GM19328 (cell line): ENCODE results near the gene CATSPERB.
"Not testable (repeated sequence)": the region's sequence is repeated elsewhere in the genome, so short reads cannot be mapped to it uniquely, and the experiment has no call there.

ENCODE experiments used
- ATAC-seq: cut with Tn5 transposase; IDR thresholded peaks from one replicate; pipeline ENCODE4 v1.9.1; 2021; ENCODE audit warnings: mild to moderate bottlenecking, moderate library complexity; ENCODE audit not compliant: unreplicated experiment

Gene CATSPERB

GRCh38 chr14:91586410-91586809 is 145.5 kb downstream of the CATSPERB start:
- ATAC-seq = no peak

- no peak for ATAC-seq
Measured at GRCh38 chr14:91585856-91586255, 146.0 kb downstream of the CATSPERB start.

DNA sequence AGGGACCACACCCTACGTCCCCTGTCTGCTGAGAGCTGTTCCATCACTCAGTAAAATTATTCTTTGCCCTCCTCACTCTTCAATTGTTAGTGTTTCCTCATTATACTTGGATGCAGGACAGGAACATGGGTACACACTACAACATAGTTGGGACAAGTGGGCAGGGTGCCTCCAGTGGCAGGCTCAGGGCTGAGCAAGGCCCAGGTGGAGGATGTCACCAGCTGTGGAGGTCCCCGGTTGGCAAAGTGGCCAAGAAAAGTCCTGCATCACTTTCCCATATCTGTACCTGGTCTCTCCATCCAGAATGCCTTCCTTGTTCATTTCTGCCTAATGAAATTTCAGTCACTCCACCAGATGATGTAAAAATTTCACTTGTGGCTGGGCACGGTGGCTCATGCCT is 149.1 kb downstream of the CATSPERB start:
- no peak for ATAC-seq

DNA sequence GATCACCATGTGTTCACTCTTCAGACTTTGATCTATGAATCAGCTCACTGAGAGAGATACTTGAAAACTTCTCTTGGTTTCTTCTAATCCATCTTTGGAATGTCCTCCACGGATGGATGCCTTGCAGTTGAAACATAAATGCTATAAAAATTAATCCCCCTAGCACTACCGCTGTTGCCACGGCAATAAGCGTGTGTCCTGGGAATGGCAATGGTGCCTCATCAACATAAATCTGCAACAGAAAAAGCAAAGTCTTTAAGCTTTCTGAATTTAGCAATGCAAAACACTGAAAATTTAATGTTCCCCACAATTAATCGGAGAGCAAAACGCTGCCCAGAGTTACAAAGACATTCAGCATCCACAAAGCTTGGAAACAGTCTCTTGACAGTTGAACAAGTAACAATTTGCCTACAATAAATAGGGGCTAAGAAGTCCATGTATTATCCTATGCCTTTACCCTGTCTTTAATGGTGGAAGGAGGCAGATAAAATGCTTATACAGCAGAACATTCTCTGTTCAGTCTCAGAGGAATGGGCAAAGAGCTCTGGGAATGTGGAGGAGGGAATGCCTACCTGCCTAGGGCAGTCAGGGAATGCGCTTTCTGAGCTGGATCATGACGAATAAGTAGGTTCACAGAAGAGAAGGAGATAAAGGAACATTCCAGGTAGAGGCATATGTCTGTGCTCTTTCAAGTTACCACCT is 150.9 kb downstream of the CATSPERB start:
- no peak for ATAC-seq

DNA sequence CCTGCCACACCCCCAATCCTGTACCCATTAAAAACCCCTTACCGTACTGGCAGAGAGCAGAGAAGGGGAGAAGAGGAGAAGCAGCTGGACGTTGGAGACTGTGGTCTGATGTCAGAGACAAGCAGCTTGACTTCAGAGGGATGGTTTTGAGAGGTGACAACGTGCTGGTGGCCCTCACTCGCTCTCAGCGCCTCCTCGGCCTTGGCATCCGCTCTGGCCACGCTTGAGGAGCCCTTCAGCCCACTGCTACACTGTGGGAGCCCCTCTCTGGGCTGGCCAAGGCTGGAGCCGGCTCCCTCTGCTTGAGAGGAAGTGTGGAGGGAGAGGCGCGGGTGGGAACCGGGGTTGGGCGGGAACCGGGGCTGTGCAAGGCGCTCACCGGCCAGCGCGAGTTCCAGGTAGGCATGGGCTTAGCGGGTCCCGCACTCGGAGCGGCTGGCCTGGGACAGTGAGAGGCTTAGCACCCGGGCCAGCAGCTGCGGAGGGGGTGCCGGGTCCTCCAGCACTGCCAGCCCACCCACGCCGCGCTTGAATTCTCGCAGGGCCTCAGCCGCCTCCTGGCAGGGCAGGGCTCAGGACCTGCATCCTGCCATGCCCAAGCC is 154.2 kb downstream of the CATSPERB start:
- no peak for ATAC-seq

DNA sequence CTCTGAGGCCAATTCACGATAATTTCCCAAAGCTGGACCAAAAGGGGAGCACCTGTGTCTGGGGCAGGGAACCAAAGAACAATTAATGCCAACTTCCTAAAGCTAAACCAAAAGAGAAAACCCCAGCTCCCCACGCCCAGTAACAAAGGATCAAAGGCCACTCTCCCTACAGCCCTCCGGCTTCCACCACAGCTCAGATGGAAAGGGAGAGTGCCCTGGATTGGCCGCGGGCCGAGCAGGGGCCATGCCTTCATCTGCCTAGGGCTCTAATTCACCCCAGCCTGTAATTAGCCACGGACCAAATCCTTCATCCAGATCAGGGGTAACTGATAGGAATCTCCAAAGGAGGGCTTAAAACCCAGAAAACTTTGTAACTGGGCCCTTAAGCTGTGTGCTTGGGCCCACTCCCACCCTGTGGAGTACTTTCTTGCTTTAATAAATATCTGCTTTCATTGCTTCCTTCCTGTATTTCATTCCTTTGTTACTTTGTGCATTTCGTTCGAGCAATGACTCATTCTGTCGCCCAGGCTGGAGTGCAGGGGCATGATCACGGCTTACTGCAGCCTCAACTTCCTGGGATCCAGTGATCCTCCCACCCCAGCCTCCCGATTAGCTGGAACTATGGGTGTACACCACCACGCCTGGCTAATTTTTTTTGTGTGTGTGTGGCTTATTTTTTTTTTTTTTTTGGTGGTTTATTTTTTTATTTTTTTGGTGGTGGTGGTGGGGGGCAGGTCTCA is 156.2 kb downstream of the CATSPERB start:
- no peak for ATAC-seq

DNA sequence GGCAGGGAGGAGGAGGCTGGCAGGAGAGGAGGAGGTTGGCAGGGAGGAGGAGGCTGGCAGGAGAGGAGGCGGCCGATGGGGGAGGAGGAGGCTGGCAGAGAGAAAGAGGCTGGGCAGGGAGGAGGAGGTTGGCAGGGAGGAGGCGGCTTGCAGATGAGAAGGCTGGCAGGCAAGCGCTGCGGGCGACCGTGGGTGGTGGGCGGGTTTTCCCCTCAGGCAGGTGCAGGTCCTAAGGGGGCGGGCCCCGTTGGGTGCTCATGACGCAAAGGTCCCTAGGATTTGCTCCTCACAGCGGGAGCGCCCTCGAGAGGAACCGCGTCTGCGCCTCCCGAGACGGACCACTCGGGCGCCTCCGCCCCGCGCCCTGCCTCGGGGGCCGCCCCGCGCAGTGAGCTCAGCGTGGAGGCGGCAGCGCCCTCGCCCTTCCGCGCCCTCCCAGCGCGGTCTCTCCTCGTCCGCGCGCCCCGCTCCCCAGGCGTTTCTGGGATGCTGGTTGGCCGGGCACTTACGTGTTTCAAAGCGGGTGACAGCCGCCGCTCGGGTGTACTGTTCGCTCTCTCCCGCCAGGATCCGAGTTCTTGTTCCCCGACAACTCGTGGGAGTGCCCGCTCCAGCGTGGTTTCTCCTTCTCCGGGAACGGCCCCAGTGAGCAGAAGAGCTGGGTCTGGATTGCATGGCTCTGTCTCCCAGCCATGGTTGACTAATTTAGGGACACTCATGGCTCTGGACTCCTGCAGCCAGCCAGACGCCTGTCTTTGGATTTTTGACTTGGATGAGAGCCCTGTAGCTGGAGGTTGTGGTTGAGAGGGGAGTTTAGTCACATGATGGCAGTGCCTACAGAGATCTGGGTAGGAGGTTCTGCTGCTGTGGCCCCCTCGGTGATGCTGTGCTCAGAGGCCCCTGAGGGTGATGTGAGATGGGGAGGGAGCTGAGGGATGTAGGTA is 157.7 kb downstream of the CATSPERB start:
- ATAC-seq = no peak

DNA sequence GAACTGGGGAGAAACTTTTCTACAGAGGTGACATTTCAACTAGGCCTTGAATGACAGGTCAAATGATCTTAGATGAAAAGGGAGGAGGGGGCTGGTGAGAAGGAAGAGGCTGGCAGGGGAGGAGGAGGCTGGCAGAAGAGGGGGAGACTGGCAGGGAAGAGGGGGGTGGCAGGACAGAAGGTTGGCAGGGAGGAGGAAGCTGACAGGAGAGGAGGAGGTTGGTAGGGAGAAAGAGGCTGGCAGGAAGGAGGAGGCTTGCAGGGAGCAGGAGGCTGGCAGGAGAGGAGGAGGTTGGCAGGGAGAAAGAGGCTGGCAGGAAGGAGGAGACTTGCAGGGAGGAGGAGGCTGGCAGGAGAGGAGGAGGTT is 158.4 kb downstream of the CATSPERB start:
- ATAC-seq = no peak

GRCh38 chr14:91570021-91570420 is 161.9 kb downstream of the CATSPERB start:
- no peak for ATAC-seq

GRCh38 chr14:91569301-91569700 is 162.6 kb downstream of the CATSPERB start:
- no peak for ATAC-seq

DNA sequence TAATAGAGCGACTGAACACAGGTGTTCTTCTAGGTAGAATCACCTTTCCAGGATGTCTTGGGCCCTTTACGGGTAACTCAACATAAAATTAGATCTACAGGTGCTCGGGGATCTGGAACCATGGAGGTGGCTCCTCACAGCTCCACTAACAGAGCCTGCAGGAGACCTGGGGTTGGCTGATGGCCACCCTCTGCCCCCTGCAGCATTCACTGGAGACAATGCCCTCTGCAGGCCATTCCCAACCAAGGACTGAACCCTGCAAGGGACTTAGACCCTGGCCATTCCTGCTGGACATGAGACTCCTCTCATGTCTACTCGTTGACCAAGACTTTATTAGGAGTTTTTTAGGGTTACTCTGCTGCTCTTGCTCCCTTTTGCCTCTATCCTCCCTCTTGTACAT is 163.3 kb downstream of the CATSPERB start:
- no peak for ATAC-seq

DNA sequence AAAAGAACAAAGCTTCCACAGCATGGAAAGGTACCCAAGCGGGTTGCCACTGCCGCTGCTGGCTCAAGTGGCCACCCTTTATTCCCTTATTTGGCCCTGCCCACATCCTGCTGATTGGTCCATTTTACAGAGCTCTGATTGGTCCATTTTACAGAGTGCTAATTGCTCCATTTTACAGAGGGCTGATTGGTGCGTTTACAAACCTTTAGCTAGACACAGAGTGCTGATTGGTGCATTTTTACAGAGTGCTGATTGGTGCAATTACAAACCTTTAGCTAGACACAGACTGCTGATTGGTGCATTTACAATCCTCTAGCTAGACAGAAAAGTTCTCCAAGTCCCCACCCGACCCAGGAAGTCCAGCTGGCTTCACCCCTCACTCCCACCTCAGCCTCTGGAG is 164.1 kb downstream of the CATSPERB start:
- ATAC-seq = not testable (repeated sequence)

GRCh38 chr14:91555531-91555930 is 176.4 kb downstream of the CATSPERB start:
- ATAC-seq = no peak

DNA sequence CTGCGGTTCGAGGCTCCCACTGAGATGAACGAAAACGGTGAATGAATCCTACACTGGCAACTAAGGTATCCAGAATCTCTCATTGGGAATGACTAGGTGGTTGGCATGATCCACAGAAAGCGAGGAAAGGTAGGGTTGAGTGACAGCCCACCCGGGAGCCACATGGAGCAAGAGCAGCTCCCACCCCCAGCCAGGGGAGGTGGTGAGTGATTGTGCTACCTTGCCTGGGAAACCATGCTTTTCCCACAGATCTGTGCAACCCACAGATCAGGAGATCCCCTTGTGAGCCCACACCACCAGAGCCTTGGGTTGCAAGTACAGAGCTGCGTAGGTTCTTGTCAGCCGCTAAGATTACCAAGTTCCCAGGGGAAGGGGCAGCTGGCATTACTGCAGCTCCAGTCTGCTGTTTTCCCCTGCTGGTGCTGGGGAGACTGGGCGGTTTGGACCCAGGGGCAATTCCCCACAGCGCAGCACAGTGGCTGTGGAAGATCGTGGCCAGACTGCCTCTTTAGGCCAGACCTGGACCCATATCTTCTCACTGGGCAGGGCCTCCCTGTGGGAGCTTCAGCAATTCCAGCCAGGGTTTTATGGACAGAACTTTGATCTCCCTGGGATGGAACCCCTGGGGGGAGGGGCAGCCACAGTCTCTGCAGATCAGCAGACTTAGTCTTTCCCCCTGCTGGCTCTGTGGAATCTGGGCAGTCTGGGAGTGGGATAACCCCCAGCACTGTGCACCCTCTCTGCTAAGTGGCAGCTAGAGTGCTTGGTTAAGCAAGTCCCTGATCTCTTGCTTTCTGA is 177.2 kb downstream of the CATSPERB start:
- ATAC-seq = no peak

GRCh38 chr14:91548108-91548507 is 183.8 kb downstream of the CATSPERB start:
- ATAC-seq = no peak

DNA sequence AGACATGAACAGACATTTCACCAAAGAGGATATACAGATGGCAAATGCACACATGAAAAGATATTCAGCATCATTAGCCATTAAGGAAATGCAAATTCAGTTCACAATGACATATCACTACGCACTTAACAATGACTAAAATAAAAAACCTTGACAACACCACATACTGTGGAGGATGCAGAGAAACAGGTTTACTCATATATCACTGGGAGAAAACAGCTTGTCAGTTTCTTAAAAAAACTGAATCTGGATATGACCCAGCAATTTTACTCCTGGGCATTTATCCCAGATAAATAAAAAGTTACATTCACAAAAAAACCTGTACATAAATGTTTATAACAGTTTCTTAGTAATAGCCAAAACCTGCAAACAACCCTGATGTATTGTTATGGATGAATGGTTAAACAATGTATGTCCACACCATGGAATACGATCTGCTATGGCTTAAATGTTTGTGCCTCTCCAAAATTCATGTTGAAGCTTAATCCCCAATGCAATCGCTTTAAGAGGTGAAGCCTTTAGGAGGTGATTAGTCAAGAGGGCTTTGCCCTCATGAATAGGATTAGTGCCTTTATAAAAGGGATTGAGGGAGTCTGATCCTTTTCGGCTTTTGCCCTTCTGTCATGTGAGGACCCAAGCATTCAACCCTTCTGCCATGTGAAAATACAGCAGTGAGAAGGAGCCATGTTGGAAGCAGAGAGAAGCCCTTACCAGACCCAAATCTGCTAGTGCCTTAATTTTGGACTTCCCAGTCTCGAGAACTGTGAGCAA is 185.8 kb downstream of the CATSPERB start:
- ATAC-seq = no peak

DNA sequence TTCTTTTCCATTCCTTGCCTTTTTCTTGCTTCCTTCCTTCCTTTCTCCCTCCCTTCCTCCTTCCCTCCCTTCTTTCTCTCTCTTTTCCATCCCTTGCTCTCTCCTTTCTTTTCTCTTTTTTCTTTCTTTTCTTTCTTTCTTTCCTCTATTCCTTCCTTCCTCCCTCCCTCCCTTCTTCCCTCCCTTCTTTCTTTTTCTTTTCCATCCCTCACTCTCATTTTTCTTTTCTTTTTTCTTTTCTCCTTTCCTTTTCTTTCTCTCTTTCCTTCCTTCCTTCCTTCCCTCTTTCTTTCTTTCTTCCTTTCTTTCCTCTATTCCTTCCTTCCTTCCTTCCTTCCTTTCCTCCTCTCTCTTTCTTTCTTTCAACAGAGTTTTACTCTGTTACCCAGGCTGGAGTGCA is 186.7 kb downstream of the CATSPERB start:
- no peak for ATAC-seq

DNA sequence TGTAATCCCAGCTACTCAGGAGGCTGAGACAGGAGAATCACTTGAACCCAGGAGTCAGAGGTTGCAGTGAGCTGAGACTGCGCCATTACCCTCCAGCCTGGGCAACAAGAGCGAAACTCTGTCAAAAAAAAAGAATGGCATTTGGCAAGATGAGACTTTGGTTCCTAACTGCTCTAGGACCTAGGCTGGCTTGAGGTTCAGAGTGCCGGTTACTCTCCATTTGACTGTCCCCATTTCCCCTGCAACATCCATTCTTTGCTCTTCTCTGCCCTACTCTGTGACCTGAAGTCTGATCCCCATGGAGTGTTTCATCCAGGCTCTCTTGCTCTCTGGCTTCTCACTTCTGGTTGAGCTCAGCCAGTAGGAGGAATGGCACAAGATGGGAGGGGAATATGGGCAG is 195.6 kb downstream of the CATSPERB start:
- ATAC-seq = no peak

DNA sequence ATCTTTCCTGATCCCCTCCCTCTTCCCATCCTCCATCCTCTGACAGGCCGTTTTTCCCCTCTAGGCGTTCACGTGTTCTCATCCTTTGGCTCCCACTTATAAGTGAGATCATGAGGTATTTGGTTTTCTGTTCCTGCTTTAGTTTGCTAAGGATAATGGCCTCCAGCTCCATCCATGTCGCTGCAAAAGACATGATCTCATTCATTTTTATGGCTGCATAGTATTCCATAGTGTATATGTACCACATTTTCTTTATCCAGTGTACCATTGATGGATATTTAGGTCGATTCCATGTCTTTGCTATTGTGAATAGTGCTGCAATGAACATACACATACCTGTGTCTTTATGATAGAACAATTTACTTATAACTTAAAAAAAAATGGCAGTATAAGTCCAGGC is 197.8 kb downstream of the CATSPERB start:
- not testable (repeated sequence) for ATAC-seq

DNA sequence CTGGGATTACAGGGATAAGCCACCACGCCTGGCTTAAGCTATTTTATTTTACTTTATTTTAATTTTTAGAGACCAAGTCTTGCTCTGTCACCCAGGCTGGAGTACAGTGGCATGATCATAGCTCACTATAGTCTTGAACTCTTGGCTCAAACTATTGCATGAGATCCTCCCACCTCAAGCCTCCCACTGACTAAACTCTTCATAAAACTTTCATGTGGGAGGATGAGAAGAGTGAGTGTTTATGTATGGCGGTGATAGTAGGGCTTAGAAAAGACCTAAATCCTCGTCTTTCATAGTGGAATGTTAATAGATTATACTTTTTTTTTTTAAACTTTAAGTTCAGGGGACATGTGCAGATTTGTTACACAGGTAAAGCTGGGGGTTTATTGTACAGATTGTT is 198.3 kb downstream of the CATSPERB start:
- no peak for ATAC-seq
